ENCODE measurements around the gene PTHLH.

The PTHLH gene

DNA sequence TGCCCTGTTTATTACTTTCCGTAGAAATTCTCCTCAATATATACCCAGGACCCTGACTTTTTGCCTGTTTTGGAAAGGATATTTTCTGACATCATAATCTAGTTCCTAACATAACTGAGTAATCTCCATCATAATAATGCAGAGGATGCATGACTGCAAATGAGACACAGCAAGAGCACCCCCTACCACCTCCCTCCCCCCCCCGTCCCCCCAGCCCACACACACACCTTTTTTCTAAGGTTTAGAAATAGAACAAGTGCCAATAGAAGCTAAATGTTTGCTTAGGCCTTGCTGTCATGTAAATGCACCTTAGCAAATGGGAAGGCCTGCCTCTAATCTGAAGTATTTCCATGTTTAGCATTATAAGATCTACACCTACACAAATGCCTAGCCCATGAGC, at the start of gene PTHLH:
TSS of gene PTHLH (minus strand) at position 13 of the 400 bp plus-strand sequence. CDS start 3,239 bp downstream, outside the sequence.
- DNase-seq, result no peak

DNA sequence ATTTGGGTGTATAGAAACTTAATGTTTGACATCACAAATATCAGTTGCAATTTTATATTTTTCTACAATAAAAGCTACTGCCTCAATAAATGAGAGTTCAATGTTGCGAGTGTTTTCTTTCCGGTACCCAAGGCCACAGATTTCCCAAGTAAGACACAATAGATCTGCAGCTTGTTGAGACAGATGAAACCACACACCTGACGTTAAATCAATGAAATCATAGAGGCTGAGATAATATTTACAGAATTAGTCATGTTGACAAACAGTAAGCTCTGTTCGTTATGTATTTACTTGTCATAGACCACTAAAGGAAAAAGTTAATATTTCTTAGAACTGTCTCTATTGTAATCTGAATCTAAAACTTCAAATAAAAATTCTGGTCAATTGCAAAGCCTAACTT, 49.2 kb upstream of the PTHLH start:
- DNase-seq, result no peak

DNA sequence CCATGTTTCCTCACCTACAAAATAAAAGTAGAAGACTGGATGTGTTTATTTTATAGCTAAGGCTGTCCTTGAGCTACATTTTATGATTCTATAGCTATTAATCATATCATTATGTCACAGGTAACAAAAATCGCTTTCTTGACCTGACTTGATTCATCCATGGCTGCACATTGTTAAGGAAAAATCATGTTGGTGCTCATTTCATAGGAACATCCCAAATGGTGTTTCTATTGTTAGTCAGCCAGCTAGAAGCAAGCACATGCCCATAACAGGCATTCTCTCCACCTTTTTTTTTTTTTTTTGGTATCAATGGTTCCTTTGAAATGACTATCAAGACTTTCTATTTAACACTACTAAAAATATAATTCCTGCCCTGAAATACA, 45.3 kb upstream of the PTHLH start:
- no peak for DNase-seq

DNA sequence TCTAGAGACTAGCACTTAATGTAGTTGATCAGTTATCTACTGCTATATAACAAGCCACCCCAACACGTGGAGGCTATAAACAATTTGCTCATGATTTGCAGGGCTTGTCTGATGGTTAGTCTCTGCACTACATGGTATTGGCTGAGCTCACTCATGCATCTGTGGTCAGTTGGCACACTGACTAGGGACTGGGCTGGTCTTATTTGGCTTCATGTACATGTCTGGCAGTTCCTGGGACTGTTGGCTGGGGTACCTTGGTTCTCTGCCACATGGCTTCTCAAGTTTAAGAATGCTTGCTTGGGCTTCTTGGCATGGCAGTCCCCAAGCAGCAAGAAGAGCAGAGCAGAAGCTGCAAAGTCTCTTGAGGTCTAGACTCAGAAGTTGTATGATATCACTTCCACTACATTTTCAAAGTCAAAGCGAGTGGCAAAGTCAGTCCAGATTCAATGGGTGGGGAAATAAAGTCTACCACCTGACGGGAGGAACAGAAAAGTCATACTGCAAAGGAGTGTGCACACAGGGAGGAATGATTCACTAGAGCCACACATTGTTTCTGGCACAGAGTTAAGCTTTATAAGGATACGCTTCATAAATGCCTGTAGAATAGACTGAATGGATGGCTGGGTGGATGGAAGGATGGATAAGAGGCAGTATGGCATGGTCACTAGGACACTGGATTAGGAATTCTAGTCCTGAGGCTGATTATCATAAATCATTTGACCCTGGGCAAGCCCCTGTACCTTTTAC, 44.8 kb upstream of the PTHLH start:
- no peak for DNase-seq

DNA sequence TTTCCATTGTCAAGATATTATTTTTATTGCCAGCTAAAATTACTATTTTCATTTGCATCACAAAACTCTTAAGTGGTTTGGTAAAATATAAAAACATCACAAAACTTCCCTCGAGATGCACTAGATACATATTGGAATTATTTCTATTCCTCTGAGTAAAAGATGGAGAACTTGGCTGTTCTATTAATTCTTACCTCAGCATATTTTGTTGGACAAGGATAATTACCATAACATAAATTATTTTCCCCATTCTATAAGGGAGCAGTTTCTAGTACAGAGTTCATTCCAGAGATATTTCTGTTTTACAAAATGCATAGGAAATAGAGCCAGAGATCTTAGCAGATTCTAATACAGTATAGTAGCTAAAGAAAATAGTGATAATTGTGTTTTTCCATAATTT, 42.6 kb upstream of the PTHLH start:
- DNase-seq, result no peak

DNA sequence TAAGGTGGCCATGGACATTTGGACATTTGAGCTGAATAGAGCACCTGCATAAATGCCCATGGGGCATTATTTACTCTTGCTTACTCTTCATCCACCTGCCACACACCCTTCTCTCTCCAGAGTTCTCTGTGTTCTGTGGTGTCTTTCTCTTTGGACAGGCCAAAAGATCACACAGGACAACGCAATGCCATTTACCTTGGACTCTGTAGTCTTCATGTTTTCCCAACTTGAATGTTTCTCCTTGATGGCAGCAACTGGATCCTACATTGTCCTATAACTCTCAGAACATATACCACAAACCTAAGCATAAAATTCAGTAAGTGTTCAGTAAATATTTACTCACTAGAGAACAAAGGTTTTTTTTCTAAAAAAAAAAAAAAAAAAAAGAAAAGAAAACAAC, 41.7 kb upstream of the PTHLH start:
- no peak for DNase-seq

DNA sequence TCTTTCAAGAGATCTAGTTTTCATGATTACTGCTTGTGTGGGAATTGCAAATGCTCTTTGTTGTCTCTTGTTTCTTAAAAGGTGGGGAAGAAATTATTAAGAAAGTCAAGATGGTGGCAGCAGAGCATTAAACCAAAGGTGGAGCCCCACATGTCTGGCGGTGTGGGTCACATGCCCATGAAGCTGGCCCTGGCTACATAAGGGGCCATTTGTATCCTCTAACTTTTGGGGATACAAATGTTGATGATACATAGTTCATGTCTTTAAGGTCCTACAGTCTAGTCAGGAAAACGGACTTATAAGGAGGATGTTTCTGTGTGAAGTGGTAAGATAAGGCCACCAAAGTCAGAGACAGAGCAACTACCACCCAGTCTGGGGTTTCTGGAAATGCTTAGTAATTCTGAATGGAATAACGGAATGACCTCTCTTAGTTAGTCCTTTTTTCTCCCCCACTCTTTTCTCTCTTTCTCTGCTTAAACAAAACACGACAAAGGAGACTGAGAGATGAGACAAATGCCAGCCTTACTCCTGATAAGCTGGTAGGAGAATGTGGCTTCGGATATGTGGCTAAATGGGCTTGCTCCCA, 39.9 kb upstream of the PTHLH start:
- DNase-seq, result no peak

DNA sequence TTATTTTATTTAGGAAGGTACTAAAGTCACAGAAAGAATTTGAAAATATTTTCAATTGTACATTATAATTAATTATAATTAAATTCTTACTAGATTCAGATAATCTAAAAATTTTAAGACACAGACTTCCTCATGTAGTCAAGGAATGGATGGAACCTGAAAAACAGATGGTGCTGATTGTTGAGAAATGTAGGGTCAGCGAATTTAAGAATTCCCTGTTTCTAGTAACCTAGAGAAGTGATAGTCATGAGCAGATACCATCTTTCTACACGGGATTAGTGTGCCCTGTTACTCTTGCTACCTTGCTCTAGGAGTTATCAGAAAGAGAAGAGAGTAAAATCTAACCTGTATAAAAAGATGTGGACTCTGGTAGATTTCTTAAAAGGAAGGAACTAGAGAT, 37.5 kb upstream of the PTHLH start:
- DNase-seq, result no peak

DNA sequence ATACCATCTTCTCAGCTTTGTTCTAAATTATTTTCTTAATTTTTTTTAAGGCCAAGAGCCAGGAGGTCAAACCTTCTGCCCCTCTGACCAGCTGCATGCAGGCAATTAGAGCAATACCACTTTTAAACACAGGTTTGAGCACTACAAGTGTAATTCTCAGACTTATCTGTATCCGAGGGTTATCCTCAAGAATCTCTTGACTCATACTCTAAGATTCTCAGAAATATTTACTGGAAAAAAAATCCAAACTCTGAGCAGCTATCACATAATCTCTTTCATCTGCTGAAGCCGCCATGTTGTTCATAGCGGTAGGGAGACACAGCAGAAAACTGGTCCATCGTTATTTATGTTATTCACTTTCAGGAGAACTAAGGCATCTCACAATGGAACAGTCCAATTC, 27.4 kb upstream of the PTHLH start:
- DNase-seq, result no peak

DNA sequence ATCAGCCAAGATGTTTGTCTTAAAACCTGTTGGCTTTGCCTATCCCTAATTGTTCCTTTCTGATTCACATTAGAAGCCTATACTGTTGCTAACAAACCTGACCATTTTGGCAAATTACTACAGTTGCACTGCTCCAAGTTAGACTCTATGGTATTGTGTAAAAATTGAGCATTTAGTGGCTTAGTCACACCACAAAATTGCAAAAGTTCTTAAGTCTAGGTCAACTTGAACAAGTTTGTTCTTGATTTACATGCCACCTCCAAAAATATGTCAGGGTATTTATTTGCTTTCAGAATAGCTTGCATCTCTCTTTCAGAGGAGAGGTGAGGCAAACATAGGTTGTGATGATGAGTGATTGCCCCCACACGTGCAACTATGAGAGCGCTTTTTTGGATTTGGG, 27.0 kb upstream of the PTHLH start:
- DNase-seq, result no peak

DNA sequence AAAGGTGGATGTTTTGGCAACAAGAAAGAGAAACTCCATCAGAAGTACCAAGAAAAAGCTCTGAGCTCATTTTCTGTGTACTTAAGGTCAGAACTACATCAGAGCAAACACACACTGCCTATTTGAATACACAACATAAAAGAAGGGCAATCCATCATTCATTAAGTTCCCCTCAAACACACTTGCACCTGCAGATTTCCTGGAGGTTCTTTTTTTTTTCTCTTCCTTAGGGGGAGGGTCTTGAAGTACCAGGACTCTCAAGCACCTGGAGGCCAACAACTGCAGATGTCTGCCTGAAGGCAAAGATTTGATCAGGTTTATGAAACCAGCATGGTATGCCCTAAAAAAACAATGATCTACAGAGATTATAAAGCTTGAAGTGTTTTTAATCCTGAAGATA, 26.1 kb upstream of the PTHLH start:
- DNase-seq, result peak in 1 of 2 experiments; percentile 4

DNA sequence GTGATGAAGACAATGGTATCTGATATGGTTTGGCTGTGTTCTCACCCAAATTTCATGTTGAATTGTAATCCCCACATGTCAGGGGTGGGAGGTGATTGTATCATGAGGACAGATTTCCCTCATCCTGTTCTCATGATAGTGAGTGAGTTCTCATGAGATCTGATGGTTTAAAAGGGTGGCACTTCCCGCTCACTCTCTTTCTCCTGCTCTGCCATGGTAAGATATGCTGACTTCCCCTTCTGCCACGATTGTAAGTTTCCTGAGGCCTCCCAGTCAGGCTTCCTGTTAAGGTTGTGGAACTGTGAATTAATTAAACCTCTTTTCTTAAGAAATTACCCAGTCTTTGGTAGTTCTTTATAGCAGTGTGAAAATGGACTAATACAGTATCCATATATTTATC, 25.6 kb upstream of the PTHLH start:
- no peak for DNase-seq

DNA sequence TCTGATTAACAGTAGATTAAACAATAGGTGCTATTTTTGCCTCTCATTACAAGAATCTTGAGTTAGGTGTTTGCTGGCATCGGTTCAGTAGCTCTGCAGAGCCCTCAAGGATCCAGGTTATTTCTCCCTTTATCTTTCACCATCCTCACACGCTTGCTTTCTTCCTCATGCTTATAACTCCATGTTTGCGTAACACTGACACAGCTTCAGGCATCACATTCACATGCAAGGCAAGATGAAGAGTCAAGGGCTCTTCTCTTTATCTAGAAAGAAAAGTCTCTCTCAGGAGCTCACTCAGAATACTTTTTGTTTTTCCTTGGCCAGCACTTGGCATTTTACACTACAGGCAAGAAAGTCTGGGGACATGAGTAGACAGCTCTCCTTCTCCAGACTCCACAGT, 24.2 kb upstream of the PTHLH start:
- no peak for DNase-seq

DNA sequence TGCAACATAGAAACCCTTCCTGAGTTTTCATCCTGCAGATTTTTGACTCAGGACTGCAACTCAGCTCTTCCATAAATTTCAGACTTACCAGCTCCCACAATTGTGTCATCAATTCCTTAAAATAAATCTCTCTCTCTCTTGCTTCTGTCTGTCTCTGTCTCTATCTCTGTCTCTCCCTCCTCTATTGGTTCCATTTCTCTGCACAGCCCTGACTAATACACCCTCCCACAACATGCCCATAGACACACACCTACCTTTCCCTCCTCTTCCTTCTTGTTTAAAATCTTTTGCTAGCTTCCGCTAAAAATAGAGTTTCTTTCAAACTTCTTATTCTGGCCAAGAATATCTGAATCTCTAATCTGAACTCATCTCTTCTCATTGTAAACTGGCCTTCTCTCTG, 22.9 kb upstream of the PTHLH start:
- no peak for DNase-seq

DNA sequence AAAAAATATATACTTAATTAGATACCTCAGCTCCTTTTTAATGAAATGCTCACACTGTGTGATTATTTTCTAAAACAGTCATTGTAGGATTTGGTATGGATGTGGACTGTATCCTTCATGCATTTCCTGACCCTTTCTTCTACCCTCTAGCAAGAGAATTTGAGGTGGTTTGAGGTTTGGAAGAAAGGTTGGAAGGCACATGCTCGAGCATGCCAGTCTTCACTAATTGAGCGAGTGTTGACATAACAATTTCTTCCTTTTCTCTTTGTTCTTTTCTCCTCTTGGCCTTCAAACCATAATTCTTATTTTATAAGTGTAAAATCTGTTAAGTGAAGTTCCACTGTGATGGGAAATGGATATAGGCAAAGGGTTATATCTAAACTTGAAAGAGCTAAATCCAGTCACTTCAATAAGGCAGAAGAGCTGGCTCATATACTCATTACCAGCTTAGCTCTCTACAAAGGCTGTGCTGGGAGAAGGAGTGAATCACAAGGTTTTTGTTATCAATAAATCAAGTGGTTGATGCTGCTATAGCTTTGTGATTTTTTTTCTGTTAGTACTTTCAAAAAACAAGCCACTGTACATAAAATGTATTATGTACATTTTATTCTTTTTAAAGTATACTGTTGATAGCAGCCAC, 16.2 kb upstream of the PTHLH start:
- no peak for DNase-seq

DNA sequence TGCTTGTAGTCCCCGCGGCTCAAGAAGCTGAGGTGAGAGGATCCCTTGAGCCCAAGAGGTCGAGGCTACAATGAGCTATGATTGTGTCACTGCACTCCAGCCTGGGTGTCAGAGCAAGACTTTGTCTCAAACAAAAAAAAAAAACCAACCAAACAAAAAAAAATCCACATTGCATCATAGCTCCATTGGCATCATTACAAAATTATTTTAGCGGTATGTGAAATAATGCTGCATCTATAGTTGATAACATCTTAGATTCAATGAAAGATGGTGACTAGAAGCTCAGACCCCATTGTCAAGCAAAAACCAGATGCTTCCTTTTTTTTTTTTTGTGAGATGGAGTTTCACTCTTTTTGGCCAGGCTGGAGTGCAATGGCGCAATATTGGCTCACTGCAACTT, 14.8 kb upstream of the PTHLH start:
- no peak for DNase-seq

DNA sequence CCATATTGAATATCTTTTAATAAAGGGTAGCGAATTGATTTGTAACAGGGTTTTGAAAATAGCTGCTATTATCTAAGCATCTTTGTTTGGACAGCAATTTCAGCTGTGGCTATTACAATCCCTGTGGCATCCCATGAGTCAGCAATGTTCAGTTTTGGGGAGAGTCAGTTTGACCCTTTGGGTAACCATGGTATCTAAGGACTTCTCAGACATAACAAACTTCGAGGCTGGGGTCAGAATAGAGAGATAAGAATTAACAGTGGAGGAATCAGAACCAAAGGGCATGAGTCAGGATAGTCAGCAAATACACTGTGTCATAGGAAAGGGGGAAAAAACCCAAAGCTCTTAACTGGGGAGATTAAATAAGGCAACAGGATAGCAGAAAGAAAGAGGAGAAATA, 11.7 kb upstream of the PTHLH start:
- no peak for DNase-seq

DNA sequence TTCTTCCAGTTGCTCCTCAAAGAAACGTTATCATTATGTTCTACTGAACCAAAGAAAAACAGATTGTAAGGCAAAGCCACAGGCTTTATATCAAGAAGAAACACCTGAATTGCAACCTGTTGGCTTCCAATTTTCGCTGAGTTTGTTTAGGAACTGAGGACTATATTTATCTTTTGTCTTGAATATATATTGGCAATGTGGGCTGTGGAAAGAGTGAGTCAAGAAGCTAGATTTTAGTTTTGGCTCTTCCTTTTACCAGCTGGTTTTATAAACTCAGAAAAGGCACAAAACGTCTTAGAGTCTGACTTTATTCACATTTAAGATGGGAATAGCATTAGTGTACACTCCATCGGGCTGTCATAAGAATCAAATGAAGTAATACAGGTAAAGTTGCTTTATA, 10.4 kb upstream of the PTHLH start:
- no peak for DNase-seq

DNA sequence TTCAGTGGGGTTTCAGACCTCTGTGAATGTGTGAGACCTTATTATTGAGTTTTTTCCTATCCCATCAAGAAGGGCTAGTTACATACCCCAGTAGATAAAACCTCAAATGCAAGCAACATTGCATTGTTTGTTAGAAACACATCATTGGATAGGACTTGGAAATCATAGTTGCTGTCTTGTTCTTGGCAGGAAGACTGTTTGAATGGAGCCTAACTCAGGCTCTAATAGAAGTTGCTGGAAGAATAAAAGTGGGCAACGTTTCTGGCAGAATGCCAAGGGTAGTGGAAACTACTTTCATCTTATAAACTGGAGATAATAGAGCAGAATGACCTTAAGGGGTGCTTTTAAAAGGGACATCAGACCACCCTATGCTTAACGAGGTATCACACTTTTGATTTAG, 9.9 kb upstream of the PTHLH start:
- DNase-seq, result no peak

DNA sequence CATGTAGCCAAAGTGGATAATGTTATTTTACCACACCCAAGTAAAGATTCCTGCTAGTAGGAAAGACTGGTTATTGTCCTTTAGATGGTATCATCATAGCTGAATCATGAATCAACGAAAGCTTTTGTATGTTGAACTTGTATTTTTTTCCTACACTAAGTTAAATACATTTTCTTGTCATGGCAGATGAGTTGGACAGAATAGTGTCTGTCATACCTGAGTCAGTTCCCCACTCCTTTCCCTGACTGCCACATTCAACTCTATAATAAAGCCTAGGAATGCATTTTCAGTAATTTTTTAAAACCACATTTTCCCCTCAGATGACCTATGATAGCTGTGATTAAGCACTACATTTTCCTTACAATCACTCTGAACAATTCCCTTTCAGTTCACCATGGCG, 9.3 kb upstream of the PTHLH start:
- no peak for DNase-seq

DNA sequence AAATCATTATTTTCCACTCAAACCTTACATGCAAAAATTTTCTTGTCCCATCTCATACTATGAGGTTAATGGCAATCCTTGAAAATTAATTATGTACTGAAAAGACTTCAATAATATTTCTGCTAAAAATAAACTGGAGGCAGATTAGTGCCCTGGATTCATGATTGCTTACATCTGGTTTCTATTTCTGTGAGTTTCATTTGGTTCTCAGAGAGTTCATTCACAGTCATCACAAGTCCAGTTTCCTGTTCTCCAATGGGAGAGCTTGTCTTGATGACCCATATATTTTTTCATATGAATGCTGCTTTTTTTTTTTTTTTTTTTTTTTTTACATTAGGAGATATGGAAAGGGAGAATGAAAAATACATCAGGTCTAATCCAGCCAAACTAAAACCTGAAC, 6.6 kb upstream of the PTHLH start:
- no peak for DNase-seq

DNA sequence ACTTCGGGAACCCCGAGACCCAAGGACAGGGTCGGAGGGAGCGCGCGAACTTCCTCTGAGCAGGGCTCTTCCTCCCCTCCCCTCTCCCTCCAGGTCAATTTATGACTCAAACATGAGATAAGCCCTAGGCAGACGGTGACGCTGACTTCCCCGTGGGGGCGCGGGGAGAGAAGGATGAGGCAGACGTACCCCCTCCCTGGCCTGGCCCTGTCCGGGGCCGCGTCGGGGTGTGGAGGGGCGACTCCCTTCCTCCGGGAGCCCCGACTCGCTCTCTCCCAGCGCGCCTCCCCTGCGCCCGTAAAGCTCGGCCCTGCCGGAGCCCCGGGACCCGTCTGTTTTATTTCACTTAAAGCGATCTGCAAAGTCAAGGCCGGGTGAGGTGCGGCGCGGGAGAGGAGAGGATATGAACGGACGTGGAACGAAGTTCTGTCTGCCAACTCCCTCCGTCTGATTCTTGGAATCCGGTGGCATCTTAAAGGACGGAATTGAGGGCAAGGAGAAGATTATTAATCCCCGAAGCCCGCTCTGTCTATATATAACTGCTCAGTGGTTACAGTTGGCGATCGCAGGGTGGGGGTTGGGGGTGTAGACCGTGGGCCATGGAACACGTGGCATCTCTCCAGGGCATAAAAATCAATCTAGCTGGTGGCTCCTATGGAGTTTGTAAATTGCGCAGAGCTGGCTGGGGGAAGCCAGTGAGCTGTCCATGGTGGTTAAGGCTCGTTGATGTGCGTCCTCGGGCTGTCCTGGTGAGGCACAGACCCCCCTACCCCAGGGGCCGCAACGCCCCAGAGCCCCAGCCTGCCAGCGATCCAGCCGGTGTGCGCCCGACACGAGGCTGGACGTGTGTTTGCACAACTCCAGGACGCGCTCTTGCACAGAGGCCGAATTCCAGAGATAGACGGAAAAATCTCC, 2.9 kb upstream of the PTHLH start:
- DNase-seq, result peak in 1 of 2 experiments; percentile 40

DNA sequence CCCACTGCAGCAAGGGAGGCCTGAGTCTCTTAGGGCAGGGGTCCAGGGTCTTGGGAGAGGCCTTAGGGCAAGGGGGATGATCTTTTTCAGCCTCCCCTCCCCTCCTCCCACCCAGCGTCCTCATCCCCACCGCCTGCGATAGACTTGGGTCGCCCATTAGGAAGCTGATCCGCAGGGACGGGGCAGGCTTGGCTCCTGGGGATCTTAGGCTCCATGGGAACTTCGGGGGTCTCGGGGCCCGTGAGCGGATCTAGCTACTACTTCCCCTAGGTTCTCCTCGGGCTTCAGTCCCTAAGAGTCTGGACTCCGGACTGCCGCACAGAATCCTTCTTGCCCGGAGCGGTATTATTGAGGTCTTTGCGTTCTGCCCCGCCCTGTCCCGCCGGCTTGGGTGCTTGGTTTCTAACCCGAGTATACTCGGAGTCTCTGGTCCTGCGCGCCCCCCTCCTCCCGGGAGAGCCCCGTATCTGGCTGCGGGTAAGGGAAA, 2.2 kb upstream of the PTHLH start:
- DNase-seq, result peak in 1 of 2 experiments; percentile 36

Measured in NCI-H526 (cell line).